Myocyte (in vitro differentiated cells): ENCODE results near the gene SPRYD3. TPM values are rescaled to one million over a fixed set of nuclear protein-coding genes. Genes with fewer than 3 reads are reported as not detected.

Source experiments
- DNase-seq: peaks from one replicate; pipeline ENCODE4 v3.0.0-alpha.2; 2012; ENCODE audit warnings: low read depth
- total RNA-seq: library from RNA; depleted of rRNA; stranded (reverse); fragments of >200 nt; gene quantifications from 2 replicates; pipeline ENCODE4 v1.2.3, GENCODE V29; 2014

The SPRYD3 gene
- total RNA-seq, 1 donor from 2014 or later = 35.7 TPM

- peak; percentile 93 for DNase-seq
Observed at GRCh38 chr12:53052419-53053217, 26.6 kb downstream of the SPRYD3 start.

- peak; percentile 21 for DNase-seq
Observed at GRCh38 chr12:53051881-53052412, 27.2 kb downstream of the SPRYD3 start.

GRCh38 chr12:53051058-53051880 is 27.9 kb downstream of the SPRYD3 start:
- DNase-seq = peak; percentile 92

- DNase-seq = no peak
Observed at GRCh38 chr12:53050426-53051057, 28.6 kb downstream of the SPRYD3 start.

- DNase-seq = peak; percentile 76
Observed at GRCh38 chr12:53049571-53050318, 29.4 kb downstream of the SPRYD3 start, which contains the start of gene TNS2. Gene TNS2, plus strand, starts transcription at chr12:53050065. Its CDS starts 121 bp downstream, at chr12:53050186.

DNA sequence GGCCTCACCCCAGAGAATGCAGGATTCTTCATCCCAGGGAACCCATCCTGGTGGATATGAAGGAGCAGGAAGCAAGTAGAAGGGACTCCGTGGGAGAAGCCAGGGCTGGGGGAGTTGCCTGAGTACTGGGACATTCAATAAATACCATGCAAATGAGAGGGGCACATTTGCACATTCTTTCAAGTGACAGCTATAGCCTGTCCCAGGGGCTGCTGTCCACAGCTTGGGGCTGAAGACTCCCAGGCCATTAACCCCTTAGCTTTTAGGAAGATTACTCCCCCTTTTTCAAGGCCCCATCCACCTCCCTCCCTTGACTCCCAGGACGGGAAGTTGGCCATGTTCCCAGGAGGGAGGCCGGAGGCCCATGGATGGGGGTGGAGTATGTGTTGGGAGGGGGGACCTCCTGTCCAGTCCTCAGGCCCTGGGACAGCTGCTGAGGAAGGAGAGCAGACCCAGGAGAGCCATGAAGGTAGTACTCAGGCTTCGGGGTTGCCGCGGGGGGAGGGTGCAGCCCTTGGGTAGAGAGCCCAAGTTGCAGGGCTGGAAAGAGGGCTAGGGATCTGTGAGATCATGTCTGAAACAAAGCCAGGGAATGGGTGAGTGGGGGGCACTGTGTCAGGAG is 30.3 kb downstream of the SPRYD3 start:
- peak; percentile 86 for DNase-seq

GRCh38 chr12:53048033-53048779 is 31.0 kb downstream of the SPRYD3 start:
- DNase-seq = peak; percentile 92

DNA sequence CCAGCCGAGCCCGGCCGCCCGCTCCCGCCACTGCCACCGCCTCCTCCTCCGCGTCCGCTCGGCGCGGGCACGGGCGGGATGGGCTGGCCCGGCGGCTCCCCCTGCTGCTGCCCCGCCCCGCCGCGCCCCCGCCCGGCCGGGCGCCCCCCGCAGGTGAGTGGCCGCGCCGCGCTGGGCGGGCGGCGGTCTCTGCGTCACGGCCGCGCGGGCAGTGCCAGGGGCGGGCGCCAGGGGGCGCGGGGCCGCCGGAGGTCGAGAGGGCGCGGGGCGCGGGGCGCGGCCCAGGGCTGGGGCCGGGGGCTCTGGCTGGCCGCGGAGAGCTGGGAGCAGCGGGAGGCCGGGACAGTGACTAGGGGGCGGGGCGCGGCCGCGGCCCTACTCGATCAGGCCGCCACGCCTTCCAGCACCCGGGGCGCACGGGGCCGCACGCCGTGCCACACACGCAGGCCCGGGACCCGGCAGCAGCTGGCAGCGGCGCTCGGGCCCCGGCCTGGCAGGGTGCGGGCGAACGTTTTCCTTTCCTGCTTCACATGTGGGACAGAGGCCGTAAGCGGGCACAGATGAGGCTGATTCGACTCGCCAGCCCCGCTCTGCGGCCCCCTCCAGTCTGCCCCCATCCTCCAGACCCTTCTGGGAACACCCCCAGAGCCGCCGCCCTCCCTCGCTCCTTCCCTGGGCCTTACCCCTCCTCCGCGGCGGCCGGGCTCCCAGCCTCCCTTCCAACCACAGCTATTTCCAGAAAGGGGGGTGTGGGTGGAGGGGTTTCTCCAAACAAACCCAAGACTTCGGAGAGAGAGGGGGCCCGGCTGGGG is 31.8 kb downstream of the SPRYD3 start:
- peak; percentile 92 for DNase-seq

DNA sequence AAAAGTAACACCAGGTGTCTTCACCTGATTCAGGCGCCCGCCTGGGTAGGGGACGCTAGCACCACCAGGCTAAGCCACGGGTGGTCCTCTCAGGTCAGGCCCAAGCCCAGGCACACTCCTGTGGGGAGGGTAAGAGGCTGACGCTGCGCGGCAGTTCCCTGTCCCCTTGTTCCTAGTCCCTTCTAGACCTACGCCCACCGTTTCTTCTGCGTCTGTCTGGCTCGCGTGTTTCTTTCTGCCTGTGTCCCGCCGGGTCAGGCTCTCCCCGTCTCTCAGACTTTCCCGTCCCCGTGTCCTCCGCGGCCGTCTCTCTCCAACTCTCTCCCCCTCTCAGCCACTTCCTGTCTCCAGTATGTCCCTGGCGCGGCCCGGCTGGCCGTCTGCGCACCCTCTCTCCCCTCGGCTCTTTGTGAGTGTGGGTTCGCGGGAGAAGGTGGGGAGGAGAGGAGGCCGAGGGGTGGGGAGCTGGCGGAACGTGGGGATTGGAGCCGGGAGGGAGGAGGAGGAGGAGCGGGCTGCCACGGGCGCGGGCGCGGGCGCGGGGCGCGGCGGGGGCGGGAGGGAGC is 32.5 kb downstream of the SPRYD3 start:
- DNase-seq = peak; percentile 87

GRCh38 chr12:53045696-53046045 is 33.5 kb downstream of the SPRYD3 start:
- DNase-seq = no peak

DNA sequence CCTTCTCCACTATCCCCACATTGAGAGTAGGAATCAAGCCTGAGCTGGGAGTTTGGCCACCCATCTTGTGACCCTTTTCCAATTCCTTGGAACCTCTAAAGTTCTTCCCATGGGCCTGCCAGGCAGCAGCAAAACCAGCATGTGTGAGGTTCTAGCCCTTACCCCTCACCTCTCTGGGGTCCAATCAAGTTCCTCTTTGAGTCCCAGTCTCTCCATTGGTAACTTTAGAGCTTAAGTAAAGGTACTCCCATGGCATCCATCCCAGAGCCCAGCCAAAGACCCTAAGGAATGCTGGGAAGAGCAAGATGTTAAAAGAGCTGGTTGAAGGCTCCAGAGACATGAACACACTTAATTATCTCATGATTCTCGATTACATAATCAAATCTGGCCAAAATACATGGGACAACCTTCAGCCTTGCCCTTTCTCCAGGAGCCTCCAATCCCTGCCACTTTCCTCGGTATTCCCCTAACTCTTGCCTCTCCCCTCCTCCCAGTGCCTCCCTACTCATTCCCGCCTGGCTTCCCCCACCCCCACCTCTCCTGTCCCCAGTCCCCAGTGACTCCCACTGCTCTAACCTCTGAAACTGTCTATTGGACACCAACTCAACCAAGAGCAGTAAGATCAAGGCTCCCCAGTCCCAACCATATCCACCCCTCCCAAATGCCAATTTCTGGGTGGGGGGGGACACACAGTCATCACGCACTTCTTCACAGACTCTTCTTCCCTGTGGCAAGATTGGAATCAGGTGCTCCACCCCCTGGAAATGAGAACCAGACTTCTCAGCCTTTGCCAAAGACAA is 34.1 kb downstream of the SPRYD3 start:
- no peak for DNase-seq

DNA sequence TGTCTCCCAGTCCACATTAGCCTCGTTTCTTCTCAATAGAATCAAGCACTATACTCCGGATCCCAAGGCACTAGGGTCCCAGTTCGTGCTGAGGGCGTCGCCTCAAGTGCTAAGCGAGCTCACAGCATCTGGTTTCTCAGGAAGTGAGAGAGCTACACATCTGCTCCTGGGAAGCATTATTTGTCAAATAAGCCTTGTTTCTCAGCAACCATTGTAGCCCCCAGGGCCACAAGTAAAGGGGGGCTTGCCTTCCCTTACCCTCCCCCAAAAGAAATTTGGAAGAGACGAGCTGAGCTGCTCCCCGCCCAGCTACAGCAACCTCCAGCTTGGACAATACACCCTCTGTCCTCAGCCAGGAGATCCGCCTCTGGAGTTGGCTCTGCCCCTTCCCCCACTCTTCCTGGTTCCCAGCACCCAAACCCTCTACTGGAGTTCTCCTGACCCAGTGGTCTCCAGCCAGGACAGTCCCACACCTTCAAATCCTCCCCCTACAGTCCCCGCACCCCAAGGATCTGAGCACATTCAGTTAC is 35.1 kb downstream of the SPRYD3 start:
- no peak for DNase-seq

DNA sequence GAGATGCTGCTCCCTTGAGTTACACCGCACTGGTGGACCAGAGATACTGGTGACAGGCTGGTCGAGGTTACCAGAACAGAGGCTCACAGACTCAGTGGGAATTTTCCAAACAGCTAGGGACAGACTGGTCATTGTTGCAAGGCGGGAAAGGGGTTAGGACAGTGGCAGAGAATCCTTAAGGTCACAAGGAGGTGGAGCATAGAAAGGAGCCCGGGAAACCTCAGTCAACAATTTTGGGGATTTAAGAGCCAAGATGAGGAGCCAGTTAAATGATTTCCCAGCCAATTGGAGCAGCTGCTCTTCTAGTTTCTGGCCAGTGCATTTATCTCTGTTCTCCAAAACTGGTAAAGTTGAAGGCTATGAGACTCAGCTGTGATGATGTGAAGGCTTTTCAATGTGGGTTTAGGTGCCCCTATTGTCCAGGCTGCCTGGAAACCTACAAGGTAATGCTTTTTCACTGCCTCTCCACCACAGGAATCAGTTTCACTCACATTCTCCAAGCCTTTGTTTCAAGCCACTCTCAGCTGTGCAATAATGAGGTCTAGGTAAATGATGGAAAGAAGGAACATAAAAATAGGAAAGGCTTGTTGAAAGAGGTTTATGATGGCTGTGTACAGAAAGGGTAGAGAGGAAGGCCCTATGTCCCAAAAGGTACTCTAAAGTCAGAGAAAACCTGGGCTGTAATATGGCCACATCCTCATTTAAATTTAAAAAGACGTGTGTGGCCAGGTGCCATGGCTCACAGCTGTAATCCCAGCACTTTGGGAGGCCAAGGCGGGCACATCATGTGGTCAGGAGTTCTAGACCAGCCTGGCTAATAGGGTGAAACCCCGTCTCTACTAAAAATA is 36.4 kb downstream of the SPRYD3 start:
- DNase-seq = no peak

GRCh38 chr12:53039851-53040250 is 39.3 kb downstream of the SPRYD3 start:
- no peak for DNase-seq

DNA sequence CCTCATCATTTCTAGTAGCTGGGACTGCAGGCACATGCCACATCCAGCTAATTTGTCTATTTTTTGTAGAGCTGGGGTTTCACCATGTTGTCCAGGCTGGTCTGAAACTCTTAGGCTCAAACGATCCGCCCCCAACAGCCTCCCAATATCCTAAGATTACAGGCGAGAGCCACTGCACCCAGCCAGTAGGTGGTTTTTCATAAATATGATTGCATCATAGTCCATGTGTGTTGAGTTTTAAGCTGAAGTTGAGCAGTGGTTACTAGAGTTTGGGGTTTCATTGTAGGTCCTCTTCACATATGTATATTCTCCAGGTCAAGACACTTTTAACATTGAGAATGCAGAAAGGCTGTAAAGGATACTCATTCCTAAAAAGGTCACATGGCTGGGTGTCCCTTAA is 42.4 kb downstream of the SPRYD3 start:
- DNase-seq = no peak

DNA sequence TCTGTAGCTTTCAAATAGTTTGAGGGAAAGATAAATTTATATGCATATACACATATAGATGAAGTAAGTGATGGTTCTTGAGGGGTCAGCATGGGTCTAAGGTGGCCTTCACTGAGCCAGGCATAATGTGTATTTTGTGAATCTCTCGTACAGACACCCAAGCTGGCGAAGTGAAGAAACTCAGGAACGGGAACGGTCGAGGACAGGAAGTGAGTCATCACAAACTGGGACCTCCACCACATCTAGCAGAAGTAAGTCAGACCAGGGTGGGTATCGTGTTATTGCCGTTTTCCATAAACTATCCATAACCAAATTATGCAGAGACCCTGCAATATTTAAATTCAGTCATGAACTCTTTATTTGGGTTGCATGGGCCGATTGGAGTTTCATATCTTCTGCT is 44.7 kb downstream of the SPRYD3 start:
- no peak for DNase-seq
